ENCODE measurements around the gene HPD. TPM values are rescaled to one million over a fixed set of nuclear protein-coding genes. Genes with fewer than 3 reads are reported as not detected.

HPD gene
- total RNA-seq, 1 experiment from 2014 or later = 0.20 TPM

GRCh38 chr12:121805171-121806008, 53.3 kb downstream of the HPD start:
- Mint-ChIP-seq H3K4me1 (ENCODE audit: low read depth, unreplicated experiment) (peaks cover 8% of the 10 kb centered on the region), H3K9me3 (ENCODE audit: unreplicated experiment) (no peaks in the 10 kb centered on the region), H3K36me3 (ENCODE audit: insufficient read depth, unreplicated experiment) (peaks cover 48% of the 10 kb centered on the region), H3K27me3 (ENCODE audit: insufficient read depth, unreplicated experiment) (no peaks in the 10 kb centered on the region), H3K4me3 (ENCODE audit: unreplicated experiment) (peak overlapping the region; percentile 79), H3K27ac (ENCODE audit: unreplicated experiment) (peak overlapping the region; percentile 83)
- CTCF ChIA-PET = interaction anchor here (0.6 to 1.2 kb wide), 2 partner anchors 11 to 57 kb away, joined by 7 to 8 read pairs; partner anchors contain the start of gene RHOF
- DNase-seq = peak; percentile 35 to 51
- no peaks in the 10 kb centered on the region for H3K9me3 ChIP-seq
- H3K36me3 ChIP-seq (ENCODE audit: control insufficient read depth, insufficient read depth, low read length) = no peaks in the 10 kb centered on the region
- TF ChIP-seq CTCF (IDR thresholded peaks at IDR 0.05; ENCODE audit: insufficient read depth in 1 of 2, low read depth in 1 of 2, low read length in 1 of 2, severe bottlenecking in 1 of 2, unreplicated experiment in 1 of 2) = no peak
- peaks cover 6% of the 10 kb centered on the region for H3K4me1 ChIP-seq
- POLR2A ChIA-PET = no interaction called here
- no peaks in the 10 kb centered on the region for H3K27me3 ChIP-seq (replicated peaks; ENCODE audit: control insufficient read depth, insufficient read depth, low read length)
- no TSS peak for BruUV-seq (replicated peaks)
- peak overlapping the region; percentile 80 for H3K4me3 ChIP-seq (ENCODE audit: low read depth, low read length)
- intact Hi-C loops (cut with micrococcal nuclease; ENCODE audit: unreplicated experiment) = loop anchor here (10.0 kb wide), 1 partner anchor 729 kb away; no protein-coding TSS in a partner anchor

DNA sequence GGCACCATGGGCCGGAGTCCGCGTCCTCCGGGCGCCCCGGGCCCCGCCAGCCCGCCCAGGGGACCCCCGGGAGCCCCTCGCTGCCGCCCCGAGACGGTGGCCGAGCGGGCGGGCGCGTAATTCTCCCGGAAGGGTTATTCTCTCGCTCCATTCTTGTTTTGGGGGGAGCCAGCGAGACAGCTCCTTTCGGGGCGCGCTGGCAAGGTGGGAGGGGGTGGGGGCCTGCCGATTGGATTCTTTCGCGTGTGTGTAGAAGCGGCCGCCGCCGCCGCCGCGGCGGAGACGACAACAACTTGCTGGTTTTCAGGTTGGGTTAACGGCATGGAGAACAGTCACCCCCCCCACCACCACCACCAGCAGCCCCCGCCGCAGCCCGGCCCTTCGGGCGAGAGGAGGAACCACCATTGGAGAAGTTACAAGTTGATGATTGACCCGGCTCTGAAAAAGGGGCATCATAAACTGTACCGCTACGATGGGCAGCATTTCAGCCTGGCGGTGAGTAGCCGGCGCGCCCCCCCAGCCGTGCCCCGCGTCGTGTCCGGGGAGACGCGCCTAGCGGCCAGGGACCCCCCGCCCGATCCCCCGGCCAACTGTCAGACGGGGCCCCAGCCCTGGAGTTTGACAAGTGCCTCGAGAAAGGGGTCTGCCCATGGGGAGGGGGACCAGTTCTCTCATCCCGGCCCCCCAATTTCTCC, 54.1 kb downstream of the HPD start:
- H3K9me3 ChIP-seq = no peaks in the 10 kb centered on the region
- no peak for TF ChIP-seq CTCF (IDR thresholded peaks at IDR 0.05; ENCODE audit: insufficient read depth in 1 of 2, low read depth in 1 of 2, low read length in 1 of 2, severe bottlenecking in 1 of 2, unreplicated experiment in 1 of 2)
- Mint-ChIP-seq H3K4me3 (ENCODE audit: unreplicated experiment) (peak overlapping the region; percentile 79), H3K27ac (ENCODE audit: unreplicated experiment) (peak overlapping the region; percentile 83), H3K4me1 (ENCODE audit: low read depth, unreplicated experiment) (peaks cover 8% of the 10 kb centered on the region), H3K36me3 (ENCODE audit: insufficient read depth, unreplicated experiment) (peaks cover 48% of the 10 kb centered on the region), H3K27me3 (ENCODE audit: insufficient read depth, unreplicated experiment) (no peaks in the 10 kb centered on the region), H3K9me3 (ENCODE audit: unreplicated experiment) (no peaks in the 10 kb centered on the region)
- BruUV-seq (replicated peaks) = no TSS peak
- peak overlapping the region; percentile 80 for H3K4me3 ChIP-seq (ENCODE audit: low read depth, low read length)
- ChIA-PET CTCF (interaction anchor here (0.6 to 3.1 kb wide), 3 partner anchors 10 to 368 kb away, joined by 5 to 46 read pairs (median 7); partner anchors contain the start of gene RHOF), POLR2A (interaction anchor here (0.6 to 0.9 kb wide), 2 partner anchors 57 to 221 kb away, joined by 6 to 9 read pairs; no protein-coding TSS in a partner anchor)
- peak; percentile 51 to 60 for DNase-seq
- no peaks in the 10 kb centered on the region for H3K36me3 ChIP-seq (ENCODE audit: control insufficient read depth, insufficient read depth, low read length)
- no peaks in the 10 kb centered on the region for H3K27me3 ChIP-seq (replicated peaks; ENCODE audit: control insufficient read depth, insufficient read depth, low read length)
- intact Hi-C loops (cut with micrococcal nuclease; ENCODE audit: unreplicated experiment) = loop anchor here (10.0 kb wide), 1 partner anchor 730 kb away; no protein-coding TSS in a partner anchor
- H3K4me1 ChIP-seq = peaks cover 6% of the 10 kb centered on the region

GRCh38 chr12:121803861-121804416, 54.7 kb downstream of the HPD start, which contains the start of gene SETD1B:
TSS of gene SETD1B (plus strand) at chr12:121804009. CDS start at chr12:121804738, 729 bp downstream.
- intact Hi-C loops (cut with micrococcal nuclease; ENCODE audit: unreplicated experiment) = loop anchor here (10.0 kb wide), 1 partner anchor 731 kb away; no protein-coding TSS in a partner anchor
- TF ChIP-seq CTCF (IDR thresholded peaks at IDR 0.05; ENCODE audit: insufficient read depth in 1 of 2, low read depth in 1 of 2, low read length in 1 of 2, severe bottlenecking in 1 of 2, unreplicated experiment in 1 of 2) = no peak
- no TSS peak for BruUV-seq (replicated peaks)
- Histone ChIP-seq H3K4me3 (ENCODE audit: low read depth, low read length) (peak within 1 kb of the TSS; percentile 80), H3K36me3 (ENCODE audit: control insufficient read depth, insufficient read depth, low read length) (no peaks in the 10 kb centered on the region), H3K9me3 (no peaks in the 10 kb centered on the region), H3K4me1 (peaks cover 11% of the 10 kb centered on the region), H3K27me3 (replicated peaks; ENCODE audit: control insufficient read depth, insufficient read depth, low read length) (no peaks in the 10 kb centered on the region)
- Mint-ChIP-seq H3K36me3 (ENCODE audit: insufficient read depth, unreplicated experiment) (peaks cover 53% of the 10 kb centered on the region), H3K27me3 (ENCODE audit: insufficient read depth, unreplicated experiment) (no peaks in the 10 kb centered on the region), H3K4me3 (ENCODE audit: unreplicated experiment) (peak within 1 kb of the TSS; percentile 81), H3K27ac (ENCODE audit: unreplicated experiment) (peak within 1 kb of the TSS; percentile 96), H3K4me1 (ENCODE audit: low read depth, unreplicated experiment) (peaks cover 13% of the 10 kb centered on the region), H3K9me3 (ENCODE audit: unreplicated experiment) (no peaks in the 10 kb centered on the region)
- POLR2A ChIA-PET = interaction anchor here (0.6 to 1.6 kb wide), 4 partner anchors 10 to 221 kb away, joined by 6 to 17 read pairs (median 10); partner anchors contain the start of genes PSMD9 and RHOF
- CTCF ChIA-PET = interaction anchor here (0.6 to 3.1 kb wide), 3 partner anchors 8 to 367 kb away, joined by 5 to 46 read pairs (median 13); partner anchors contain the start of gene RHOF
- peak; percentile 54 to 57 for DNase-seq

Data from Caco-2 (cell line).